ENCODE data around the gene MAN1A2. TPM values are rescaled to one million over a fixed set of nuclear protein-coding genes. Genes with fewer than 3 reads are reported as not detected.

The MAN1A2 gene
- total and polyA plus RNA-seq, 9 of the 15 experiments (the other 6 are each of a cell fraction or from before 2014, with no cell fraction given): 4.2 to 38.4 (median 18.7) TPM

DNA sequence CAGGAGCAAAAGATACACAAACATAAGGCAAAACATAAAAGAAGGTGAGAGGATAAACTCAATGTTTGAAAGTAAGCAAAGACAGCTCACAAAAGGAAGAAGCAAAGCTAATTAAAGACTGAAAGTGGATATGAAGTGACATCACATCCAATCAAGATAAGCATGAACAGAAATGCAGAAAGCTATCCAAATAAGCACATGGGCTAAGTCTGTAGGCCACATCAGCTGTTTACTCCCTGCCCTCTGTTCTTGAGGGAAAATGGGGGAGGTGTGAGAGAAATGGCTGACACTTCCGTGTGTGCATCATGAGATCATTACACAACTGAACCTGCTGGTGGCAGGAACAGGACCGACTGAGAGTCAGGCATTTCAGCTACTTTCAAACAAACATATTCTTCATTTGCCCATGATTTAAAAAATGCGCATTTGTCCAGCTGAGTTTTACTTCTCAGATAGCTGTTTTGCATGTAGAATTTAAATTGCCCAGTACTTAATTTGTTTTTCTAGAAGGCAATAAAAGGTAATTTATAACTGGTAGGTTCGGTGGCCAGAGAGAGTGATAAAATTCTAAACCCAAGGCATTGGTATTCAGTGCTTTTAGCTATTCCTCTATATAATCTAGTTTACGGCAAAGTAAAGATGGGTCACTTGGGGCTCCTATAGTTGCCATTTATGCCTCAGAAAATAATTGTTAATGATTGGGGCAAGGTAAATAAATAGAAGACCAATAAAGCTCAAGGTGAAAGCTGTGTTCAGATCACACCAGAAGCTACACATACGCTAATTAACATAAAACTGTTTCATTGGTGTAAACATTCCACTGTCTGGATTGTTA, 27.2 kb upstream of the MAN1A2 start (continued):
- 0 out of 2 replicates have a peak, but pooled peaks have one; percentile 13 for TF ChIP-seq ZNF740 (CRISPR knock-in tag; IDR thresholded peaks at IDR 0.05)
- no peak; a peak in 1 of 4 replicates for TF ChIP-seq ZNF740 (tag; IDR thresholded peaks at IDR 0.05)
- TF ChIP-seq ZNF609 (CRISPR knock-in tag; IDR thresholded peaks at IDR 0.05; ENCODE audit: borderline replicate concordance): no peak
- TF ChIP-seq ZNF436 (CRISPR knock-in tag; IDR thresholded peaks at IDR 0.05): peak; percentile 49; the same call in 1 of the 2 replicates
- no peak for TF ChIP-seq MAFF (IDR thresholded peaks at IDR 0.05; ENCODE audit: low read length)
- no peak for TF ChIP-seq MTA2 (IDR thresholded peaks at IDR 0.05; ENCODE audit: low read depth)
- TF ChIP-seq CC2D1A (IDR thresholded peaks at IDR 0.05): no peak
- TF ChIP-seq BHLHE40 (IDR thresholded peaks at IDR 0.05; ENCODE audit: low read length): peak; percentile 53; the same call in 1 of the 2 replicates
- TF ChIP-seq RAD51 (IDR thresholded peaks at IDR 0.05; ENCODE audit: borderline replicate concordance, low read depth): no peak
- TF ChIP-seq NCOA1 (IDR thresholded peaks at IDR 0.05; ENCODE audit: low read depth): 0 out of 2 replicates have a peak, but pooled peaks have one; percentile 39
- TF ChIP-seq, protein P1, sequence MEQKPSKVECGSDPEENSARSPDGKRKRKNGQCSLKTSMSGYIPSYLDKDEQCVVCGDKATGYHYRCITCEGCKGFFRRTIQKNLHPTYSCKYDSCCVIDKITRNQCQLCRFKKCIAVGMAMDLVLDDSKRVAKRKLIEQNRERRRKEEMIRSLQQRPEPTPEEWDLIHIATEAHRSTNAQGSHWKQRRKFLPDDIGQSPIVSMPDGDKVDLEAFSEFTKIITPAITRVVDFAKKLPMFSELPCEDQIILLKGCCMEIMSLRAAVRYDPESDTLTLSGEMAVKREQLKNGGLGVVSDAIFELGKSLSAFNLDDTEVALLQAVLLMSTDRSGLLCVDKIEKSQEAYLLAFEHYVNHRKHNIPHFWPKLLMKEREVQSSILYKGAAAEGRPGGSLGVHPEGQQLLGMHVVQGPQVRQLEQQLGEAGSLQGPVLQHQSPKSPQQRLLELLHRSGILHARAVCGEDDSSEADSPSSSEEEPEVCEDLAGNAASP (IDR thresholded peaks at IDR 0.05): no peak
- peak; percentile 77; the same call in 1 of the 2 replicates for TF ChIP-seq TEAD4 (IDR thresholded peaks at IDR 0.05; ENCODE audit: low read length)
- TF ChIP-seq TEAD4 (CRISPR knock-in tag; IDR thresholded peaks at IDR 0.05; ENCODE audit: borderline replicate concordance): no peak
- TF ChIP-seq BDP1 (IDR thresholded peaks at IDR 0.05; ENCODE audit: insufficient read depth, insufficient read length): no peak
- peak; percentile 40; the same call in 1 of the 2 replicates for TF ChIP-seq MTA1 (IDR thresholded peaks at IDR 0.05; ENCODE audit: borderline replicate concordance)
- peak; percentile 62 for TF ChIP-seq CEBPG (CRISPR knock-in tag; IDR thresholded peaks at IDR 0.05)
- peak; percentile 81 to 85 for TF ChIP-seq CEBPG (tag; conservative IDR thresholded peaks at IDR 0.05 in 1 of 2, IDR thresholded peaks at IDR 0.05 in 1 of 2)
- TF ChIP-seq SRSF7 (optimal IDR thresholded peaks at IDR 0.05; ENCODE audit: low read depth, low read length): no peak
- TF ChIP-seq HOMEZ (CRISPR knock-in tag; IDR thresholded peaks at IDR 0.05): no peak
- no peak for TF ChIP-seq SMC3 (conservative IDR thresholded peaks at IDR 0.05; ENCODE audit: insufficient read depth, low read depth, low read length)

Measured in K562 (cell line).